Effector CD8-positive, alpha-beta T cell (primary cell): ENCODE data around the gene PLEKHH2.

Experiments used
- DNase-seq: peaks from one replicate; lab custom pipeline; 2025; lab: John Stamatoyannopoulos, UW

Gene PLEKHH2

GRCh38 chr2:43812006-43812405, 174.9 kb downstream of the PLEKHH2 start:
- no peak for DNase-seq

- DNase-seq: no peak
Measured at GRCh38 chr2:43812947-43813346, 175.9 kb downstream of the PLEKHH2 start.

GRCh38 chr2:43814711-43815110, 177.7 kb downstream of the PLEKHH2 start:
- DNase-seq: no peak
